Hypothalamus (tissue), 51 donors: Measurements from ENCODE around the gene HADHA.

Experiments used
- DNase-seq, 51 donors: peaks; one replicate each; lab custom pipeline; 2025; lab: John Stamatoyannopoulos, UW

HADHA gene

DNA sequence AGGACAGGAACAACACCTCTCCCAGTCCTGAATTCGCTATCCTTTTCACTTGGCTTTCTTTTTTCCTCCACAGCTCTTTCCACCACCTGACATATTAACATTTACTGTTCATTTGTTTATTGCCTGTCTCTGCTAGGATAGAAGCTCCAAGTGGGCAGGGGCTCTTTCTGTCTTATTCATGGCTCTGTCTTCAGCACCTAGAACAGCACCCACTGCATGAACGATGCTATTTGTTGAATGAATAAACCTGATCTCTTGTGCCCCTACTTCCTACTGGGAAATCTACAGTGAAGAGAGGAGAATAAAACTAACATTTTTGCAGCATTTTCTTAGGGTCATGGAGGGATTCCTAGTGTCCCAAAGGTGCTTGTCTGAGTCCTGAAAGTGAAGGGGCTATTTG lies 95.9 kb downstream of the HADHA start:
- no peak for DNase-seq

DNA sequence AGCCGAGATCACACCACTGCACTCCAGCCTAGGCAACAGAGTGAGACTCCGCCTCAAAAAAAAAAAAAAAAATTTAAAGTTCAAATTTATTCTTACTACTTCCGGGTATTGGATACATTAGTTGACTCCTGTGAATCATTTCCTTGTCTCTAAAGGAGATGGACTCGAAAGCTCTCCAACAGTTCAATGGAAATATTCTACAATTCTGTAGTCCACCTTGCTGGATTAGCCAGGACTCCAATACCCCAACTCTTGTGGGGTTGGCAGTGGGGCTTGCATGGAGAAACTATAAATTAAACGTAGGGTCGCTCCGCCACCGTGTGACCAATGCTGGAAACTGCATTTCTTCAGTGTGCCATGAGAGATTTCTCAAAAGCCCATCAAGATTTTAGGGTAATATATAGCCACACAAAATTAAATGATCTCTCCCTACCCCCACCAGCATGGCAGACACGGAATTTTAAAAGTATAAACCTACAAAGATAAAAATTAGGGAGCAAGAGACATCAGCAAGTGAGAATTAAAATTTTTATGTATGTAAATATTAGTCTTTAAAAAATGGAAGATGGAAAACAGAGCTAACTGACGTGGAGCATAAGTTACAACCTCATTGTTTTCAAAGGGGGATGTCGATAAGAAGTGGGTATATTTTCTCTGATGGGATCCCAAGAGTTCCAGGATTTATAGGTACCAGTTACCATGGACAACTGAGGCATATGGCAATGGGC lies 99.3 kb downstream of the HADHA start:
- peak in 36 of 51 donors; percentile 7 to 79 (median 43) for DNase-seq

DNA sequence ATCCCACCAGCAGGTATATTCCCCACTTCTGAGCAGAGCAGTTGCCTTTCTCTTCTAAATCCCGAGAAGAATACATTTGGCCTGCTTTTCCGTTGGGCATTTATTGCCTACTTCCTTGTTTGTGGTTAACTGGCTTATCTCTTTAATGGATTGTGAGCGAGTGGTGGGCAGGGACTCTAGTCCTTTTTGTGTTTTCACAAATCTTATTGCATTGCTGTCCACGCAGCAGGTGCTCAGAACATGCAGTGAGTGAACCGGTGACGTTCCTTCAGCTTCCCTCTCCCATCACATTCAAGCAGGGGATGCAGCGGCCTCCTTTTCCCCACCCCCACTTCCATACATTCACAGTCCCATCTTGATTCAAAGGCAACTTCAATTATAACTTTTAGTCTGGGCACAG lies 100.4 kb downstream of the HADHA start:
- no peak for DNase-seq

DNA sequence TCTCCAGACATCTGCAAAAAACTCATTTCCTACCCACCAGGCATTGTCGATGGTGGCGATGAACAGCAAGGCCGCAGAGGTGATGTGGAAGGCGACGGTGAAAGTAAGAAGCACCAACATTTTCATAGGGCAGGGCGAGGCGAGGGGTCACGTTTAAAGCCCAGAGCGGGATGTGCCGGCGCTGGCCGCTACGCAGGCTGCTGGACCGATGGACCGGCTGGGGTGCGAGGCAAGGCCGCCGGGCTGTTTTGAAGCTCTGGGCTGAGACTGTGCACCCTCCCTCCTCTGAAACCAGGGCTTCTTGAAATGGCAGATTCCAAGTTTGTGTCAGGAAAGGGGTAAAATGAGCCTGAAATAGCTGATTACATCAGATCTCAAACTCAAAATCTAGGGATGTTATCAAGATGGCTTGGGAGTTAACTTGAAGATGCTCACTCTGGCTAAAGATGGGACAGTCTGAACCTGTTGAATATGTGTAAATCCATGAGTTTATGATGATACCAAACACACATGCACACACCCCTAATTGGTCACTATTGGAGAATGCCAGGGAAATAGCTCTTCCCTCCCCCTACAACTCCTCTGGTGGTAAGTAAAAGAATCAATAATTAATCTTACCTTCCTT lies 103.2 kb downstream of the HADHA start:
- DNase-seq = no peak
